ENCODE results near the gene HCN4. TPM values are rescaled to one million over a fixed set of nuclear protein-coding genes. Genes with fewer than 3 reads are reported as not detected.

Gene HCN4
- total RNA-seq, 4 donors from 2014 or later, result 0.75 TPM; not detected in 3

DNA sequence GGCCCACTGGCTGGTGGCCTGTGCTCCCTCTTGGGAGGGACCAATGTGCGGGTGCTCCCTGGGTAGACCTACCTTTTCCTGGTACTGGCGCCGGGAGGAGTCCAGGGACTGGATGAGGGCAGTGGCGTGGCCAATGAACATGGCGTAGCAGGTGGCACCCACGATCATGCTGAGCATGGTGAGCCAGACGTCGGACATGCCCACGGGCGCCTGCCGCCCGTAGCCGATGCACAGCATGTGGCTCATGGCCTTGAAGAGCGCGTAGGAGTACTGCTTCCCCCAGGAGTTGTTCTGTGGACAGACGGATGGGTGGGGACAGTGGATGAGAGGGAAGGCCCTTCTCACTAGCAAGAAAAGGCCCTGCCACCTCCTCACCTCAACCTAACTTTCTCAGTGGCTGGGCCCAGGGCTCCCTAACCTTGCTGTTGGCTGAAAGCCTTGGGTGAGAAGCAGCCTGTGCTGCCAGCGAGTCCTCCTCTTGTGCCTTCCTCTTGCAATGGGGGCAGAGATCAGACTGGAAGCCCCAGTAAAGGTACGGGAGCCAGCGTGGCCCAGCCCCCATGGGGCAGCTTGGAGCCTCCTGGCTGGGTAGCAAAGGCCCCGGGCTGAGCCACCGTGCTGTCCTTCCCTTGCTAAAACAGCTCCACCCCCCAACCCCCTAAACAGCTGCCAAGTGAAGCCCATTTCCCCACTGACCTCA is 39.1 kb downstream of the HCN4 start:
- TF ChIP-seq, protein P1, sequence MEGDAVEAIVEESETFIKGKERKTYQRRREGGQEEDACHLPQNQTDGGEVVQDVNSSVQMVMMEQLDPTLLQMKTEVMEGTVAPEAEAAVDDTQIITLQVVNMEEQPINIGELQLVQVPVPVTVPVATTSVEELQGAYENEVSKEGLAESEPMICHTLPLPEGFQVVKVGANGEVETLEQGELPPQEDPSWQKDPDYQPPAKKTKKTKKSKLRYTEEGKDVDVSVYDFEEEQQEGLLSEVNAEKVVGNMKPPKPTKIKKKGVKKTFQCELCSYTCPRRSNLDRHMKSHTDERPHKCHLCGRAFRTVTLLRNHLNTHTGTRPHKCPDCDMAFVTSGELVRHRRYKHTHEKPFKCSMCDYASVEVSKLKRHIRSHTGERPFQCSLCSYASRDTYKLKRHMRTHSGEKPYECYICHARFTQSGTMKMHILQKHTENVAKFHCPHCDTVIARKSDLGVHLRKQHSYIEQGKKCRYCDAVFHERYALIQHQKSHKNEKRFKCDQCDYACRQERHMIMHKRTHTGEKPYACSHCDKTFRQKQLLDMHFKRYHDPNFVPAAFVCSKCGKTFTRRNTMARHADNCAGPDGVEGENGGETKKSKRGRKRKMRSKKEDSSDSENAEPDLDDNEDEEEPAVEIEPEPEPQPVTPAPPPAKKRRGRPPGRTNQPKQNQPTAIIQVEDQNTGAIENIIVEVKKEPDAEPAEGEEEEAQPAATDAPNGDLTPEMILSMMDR (IDR thresholded peaks at IDR 0.05; ENCODE audit: low read depth), result no peak

GRCh38 chr15:73328981-73329380 is 39.8 kb downstream of the HCN4 start:
- TF ChIP-seq, protein P1 (IDR thresholded peaks at IDR 0.05; ENCODE audit: low read depth), result no peak

DNA sequence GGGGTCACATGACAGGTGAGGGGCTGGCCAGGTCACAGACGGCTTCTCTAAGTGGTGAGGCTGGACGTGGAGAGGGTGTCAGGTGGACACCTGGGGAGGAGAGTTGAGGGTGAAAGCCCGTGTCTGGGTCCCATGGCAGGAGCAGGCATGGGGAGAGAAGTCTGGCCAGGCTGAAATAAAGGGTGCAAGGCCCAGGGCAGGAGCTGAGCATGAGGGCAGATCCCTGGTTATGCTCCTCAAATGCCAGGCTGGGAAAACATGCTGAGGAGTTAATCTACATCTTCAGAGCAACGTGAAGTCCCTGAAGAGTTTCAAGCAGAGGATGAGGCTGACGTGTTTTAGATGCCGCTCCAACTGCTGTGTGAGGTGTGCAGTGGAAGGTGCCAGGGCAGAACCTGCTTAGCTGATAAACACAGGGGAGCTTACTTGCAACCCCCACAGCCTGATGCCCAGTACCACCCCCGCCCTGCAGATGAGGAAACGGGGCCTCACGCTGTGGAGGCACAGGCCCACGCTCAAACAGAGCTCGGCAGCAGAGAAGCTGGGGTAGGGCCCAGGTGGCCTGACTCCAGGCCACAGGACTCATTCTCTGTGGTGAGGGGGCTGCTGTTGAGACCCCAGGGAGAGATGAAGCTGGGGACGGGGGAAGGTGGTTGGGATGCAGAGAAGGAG is 40.5 kb downstream of the HCN4 start:
- TF ChIP-seq, protein P1 (IDR thresholded peaks at IDR 0.05; ENCODE audit: low read depth), result no peak

GRCh38 chr15:73326157-73326556 is 42.6 kb downstream of the HCN4 start:
- TF ChIP-seq, protein P1 (IDR thresholded peaks at IDR 0.05; ENCODE audit: low read depth), result no peak

DNA sequence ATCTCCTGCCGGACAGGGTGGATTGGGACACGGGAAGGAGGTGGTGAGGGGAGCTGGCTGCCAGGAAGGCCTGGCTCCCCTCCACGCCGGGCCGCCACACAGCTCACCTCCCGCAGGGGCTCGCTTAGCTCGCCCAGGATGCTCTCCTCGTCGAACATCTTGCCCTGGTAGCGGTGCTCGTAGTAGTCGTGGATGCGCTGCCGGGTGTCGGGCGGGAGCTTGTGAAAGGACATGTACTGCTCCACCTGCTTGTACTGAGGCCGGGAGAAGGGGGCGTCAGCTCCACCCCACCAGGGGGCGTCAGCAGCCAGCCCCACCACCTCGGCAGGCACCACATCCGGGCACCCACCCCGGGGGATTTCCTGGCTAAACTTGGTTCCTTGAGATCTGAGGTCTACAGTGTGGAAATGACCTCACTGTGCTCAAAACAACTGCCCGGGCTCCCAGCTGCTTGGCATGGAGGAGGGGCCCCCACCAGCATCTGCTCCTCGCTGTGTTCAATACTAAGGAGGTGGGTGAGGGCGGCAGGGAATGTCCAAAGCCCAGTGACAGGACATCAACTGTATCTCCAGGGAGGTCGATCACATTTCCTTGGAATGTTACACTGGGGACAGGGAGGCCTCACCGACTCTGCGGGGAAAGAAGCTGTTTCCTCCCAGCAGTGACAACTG is 43.4 kb downstream of the HCN4 start:
- TF ChIP-seq, protein P1 (IDR thresholded peaks at IDR 0.05; ENCODE audit: low read depth), result no peak

DNA sequence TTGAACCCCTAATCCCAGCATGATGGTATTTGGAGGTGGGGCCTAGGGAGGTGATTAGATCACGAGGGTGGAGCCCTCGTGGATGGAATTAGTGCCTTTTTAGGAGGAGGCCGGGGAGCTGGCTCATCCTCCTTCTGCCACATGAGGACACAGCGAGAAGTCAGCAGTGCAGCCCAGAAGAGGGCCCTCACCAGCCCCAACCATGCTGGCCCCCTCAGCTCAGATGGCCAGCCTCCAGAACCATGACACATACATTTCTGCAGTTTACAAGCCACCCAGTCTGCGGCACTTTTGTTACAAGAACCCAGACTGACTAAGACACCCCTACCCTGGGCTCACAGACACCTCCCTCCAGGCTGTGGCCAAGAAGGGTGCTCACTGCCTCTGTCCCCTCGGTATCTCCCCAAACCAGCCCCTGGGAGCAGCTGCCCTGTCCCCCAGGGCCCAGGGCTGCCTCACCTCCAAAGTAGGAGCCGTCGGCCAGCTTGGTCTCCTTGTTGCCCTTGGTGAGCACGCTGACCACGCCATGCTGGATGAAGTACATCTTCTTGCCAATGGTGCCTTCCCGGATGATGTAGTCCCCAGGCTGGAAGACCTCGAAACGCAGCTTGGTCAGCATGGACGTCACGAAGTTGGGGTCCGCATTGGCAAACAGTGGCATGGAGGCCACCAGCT is 44.1 kb downstream of the HCN4 start:
- TF ChIP-seq, protein P1 (IDR thresholded peaks at IDR 0.05; ENCODE audit: low read depth), result no peak

DNA sequence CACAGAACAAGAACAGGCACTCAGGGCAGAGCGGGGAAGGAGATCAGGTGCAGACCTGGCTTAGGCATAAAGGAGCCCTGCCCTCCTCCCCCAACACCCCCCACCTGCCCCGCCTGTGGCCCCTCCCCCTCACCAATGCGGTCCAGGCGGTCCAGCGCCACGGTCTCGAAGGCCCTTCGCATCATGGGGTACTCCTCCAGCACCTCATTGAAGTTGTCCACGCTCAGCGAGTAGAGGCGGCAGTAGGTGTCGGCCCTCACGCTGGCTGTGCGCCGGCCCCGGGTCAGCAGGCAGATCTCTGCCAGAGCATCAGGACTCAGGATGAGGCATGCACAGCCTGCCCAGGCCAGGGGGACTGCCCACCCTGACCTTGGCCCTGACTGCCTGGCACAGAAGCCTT is 44.8 kb downstream of the HCN4 start:
- TF ChIP-seq, protein P1 (IDR thresholded peaks at IDR 0.05; ENCODE audit: low read depth), result no peak

Measured in subcutaneous adipose tissue (tissue), 4 donors.